Frontal cortex (tissue), 4 donors: ENCODE measurements around the gene GCNT2. TPM values are rescaled to one million over a fixed set of nuclear protein-coding genes. Genes with fewer than 3 reads are reported as not detected.

Experiments
- DNase-seq, 2 donors: peaks; one replicate each; pipeline ENCODE4 v3.0.0; 2012; ENCODE audit warnings: low spot score in 2 of 2
- FAIRE-seq: peaks from 2 replicates; lab custom pipeline; 2012; peaks lifted over from hg19 to GRCh38; lab: Jason Lieb, UNC
- total RNA-seq: library from RNA; depleted of rRNA; stranded (reverse); fragments of >200 nt; gene quantifications from one replicate; pipeline ENCODE4 v1.2.3, GENCODE V29; 2014
- donor health status: control.
- donor health status: control.
- donor health status: control.

The GCNT2 gene
- total RNA-seq, 1 donor from 2014 or later, result 19.2 TPM

GRCh38 chr6:10541591-10541990 is 20.4 kb downstream of the GCNT2 start:
- FAIRE-seq (no peak), DNase-seq (no peak)

- DNase-seq (no peak), FAIRE-seq (no peak)
These were observed 21.1 kb downstream of the GCNT2 start for GRCh38 chr6:10542213-10542612.

GRCh38 chr6:10543488-10543887 is 22.3 kb downstream of the GCNT2 start:
- FAIRE-seq, result no peak

GRCh38 chr6:10545482-10545881 is 24.3 kb downstream of the GCNT2 start:
- DNase-seq, result no peak
- no peak for FAIRE-seq

More at GRCh38 chr6:10543488-10543887, 22.3 kb downstream of the GCNT2 start:
- DNase-seq, result no peak

GRCh38 chr6:10547809-10548208 is 26.7 kb downstream of the GCNT2 start:
- no peak for FAIRE-seq
- DNase-seq, result no peak

GRCh38 chr6:10550764-10551163 is 29.6 kb downstream of the GCNT2 start:
- no peak for FAIRE-seq

GRCh38 chr6:10552270-10552810 is 31.2 kb downstream of the GCNT2 start:
- FAIRE-seq, result no peak

More at GRCh38 chr6:10550764-10551163, 29.6 kb downstream of the GCNT2 start:
- no peak for DNase-seq

GRCh38 chr6:10553871-10554270 is 32.7 kb downstream of the GCNT2 start:
- no peak for DNase-seq
- FAIRE-seq, result no peak

More at GRCh38 chr6:10552270-10552810, 31.2 kb downstream of the GCNT2 start:
- DNase-seq, result no peak

- FAIRE-seq (no peak), DNase-seq (no peak)
These were observed 33.7 kb downstream of the GCNT2 start for GRCh38 chr6:10554826-10555225.

GRCh38 chr6:10555625-10556309 is 34.6 kb downstream of the GCNT2 start:
- DNase-seq (peak in 1 of 2 donors; percentile 49), FAIRE-seq (no peak)

GRCh38 chr6:10556589-10556988 is 35.4 kb downstream of the GCNT2 start:
- no peak for DNase-seq
- no peak for FAIRE-seq

- DNase-seq (no peak), FAIRE-seq (no peak)
These were observed 35.8 kb downstream of the GCNT2 start for GRCh38 chr6:10556992-10557391.

GRCh38 chr6:10557913-10558312 is 36.8 kb downstream of the GCNT2 start:
- no peak for FAIRE-seq
- no peak for DNase-seq

- FAIRE-seq, result no peak
These were observed 37.4 kb downstream of the GCNT2 start for GRCh38 chr6:10558565-10558964.

GRCh38 chr6:10559522-10560152 is 38.5 kb downstream of the GCNT2 start:
- DNase-seq (no peak), FAIRE-seq (no peak)

More at GRCh38 chr6:10558565-10558964, 37.4 kb downstream of the GCNT2 start:
- no peak for DNase-seq

- no peak for DNase-seq
- FAIRE-seq, result no peak
These were observed 40.6 kb downstream of the GCNT2 start for GRCh38 chr6:10561611-10562199.

GRCh38 chr6:10564975-10565673 is 44.0 kb downstream of the GCNT2 start:
- FAIRE-seq, result no peak

GRCh38 chr6:10565913-10566312 is 44.8 kb downstream of the GCNT2 start:
- FAIRE-seq (no peak), DNase-seq (no peak)

More at GRCh38 chr6:10564975-10565673, 44.0 kb downstream of the GCNT2 start:
- DNase-seq, result no peak

- no peak for DNase-seq
- no peak for FAIRE-seq
These were observed 46.3 kb downstream of the GCNT2 start for GRCh38 chr6:10567256-10568026.
